ENCODE data around the gene TAC4.
"Not testable (repeated sequence)": the region's sequence is repeated elsewhere in the genome, so short reads cannot be mapped to it uniquely, and the experiment has no call there.

Gene TAC4

DNA sequence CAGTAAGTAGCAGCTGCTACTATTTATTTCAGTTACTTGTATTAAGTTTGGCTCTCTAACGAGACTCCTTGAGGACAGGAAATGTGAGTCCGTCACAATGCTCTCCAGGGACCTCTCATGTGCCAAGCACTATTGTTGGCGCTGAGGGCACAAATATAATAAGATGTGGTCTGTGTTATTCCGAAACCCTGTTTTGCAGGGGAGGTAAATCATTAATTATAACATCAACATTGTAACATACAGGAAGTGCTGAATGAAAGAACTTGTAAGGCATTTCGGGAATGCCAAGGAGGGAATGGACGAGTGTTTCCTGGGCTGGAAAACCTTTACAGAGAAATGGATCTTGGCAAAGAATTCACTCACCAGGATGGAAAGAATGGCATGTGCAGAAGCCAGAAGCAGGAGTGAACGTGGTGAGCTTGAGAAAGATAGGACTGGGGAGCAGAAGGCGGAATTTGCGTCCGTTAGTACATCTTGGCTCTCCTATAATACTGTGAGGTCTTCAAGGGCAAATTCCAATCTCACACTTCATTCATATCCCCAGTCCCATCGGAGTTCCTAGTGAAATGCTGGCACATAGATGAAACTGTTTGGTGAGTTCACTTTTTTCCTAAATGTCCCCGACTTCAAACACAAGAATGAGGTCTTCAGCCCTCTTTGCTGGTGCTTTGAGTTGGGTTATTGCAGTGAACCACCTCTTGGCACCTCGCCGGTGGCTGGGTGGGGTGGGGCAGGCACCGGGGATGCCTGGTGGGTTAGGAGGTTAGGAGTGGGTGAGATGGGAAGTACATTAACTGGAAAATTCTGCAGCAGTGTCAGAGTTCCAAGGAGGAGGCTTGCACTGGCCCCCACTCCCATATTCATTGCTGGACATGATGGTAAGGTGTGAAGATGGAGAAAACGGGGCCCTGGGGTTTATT lies 11.5 kb downstream of the TAC4 start:
- no peak overlapping the region for H3K9ac ChIP-seq (ENCODE audit: low read depth, low read length)

DNA sequence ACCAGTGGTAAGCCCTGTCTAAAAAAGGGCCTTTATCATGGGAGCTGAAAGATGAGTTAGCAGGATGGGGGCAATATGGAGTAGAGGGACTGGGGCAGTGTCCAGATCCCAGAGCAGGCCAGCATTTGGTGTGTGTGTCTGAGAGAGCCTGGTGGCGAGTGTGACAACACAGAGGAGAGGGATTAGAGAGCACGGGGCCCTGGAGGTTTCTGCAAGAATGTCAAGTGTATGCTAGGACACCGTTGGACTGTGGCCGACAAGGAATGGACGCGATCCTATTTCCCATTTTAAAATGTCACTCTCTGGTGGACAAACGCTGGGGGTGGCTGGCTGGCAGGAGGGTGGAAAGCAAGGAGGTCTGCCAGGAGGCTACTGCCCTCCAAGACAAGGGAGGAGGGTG lies 12.4 kb downstream of the TAC4 start:
- peaks cover 19% of the 10 kb centered on the region for H3K4me1 ChIP-seq (ENCODE audit: control insufficient read depth, insufficient read depth, low read length)
- H3K9me3 ChIP-seq (replicated peaks; ENCODE audit: low read length) = no peaks in the 10 kb centered on the region
- H3K36me3 ChIP-seq (ENCODE audit: insufficient read depth, low read length) = peaks cover 21% of the 10 kb centered on the region
- H3K4me2 ChIP-seq (ENCODE audit: low read length) = no peak overlapping the region
- H3K4me3 ChIP-seq (ENCODE audit: low read length) = no peak overlapping the region
- H3K9ac ChIP-seq (ENCODE audit: low read depth, low read length) = no peak overlapping the region
- H3K27me3 ChIP-seq (ENCODE audit: control insufficient read depth, insufficient read depth, low read length) = no peaks in the 10 kb centered on the region

More for the DNA sequence above, 11.5 kb downstream of the TAC4 start:
- H3K27me3 ChIP-seq (ENCODE audit: control insufficient read depth, insufficient read depth, low read length) = no peaks in the 10 kb centered on the region
- H3K4me1 ChIP-seq (ENCODE audit: control insufficient read depth, insufficient read depth, low read length) = peaks cover 14% of the 10 kb centered on the region
- no peak overlapping the region for H3K4me3 ChIP-seq (ENCODE audit: low read length)
- H3K36me3 ChIP-seq (ENCODE audit: insufficient read depth, low read length) = peaks cover 20% of the 10 kb centered on the region
- H3K9me3 ChIP-seq (replicated peaks; ENCODE audit: low read length) = no peaks in the 10 kb centered on the region
- H3K4me2 ChIP-seq (ENCODE audit: low read length) = no peak overlapping the region

DNA sequence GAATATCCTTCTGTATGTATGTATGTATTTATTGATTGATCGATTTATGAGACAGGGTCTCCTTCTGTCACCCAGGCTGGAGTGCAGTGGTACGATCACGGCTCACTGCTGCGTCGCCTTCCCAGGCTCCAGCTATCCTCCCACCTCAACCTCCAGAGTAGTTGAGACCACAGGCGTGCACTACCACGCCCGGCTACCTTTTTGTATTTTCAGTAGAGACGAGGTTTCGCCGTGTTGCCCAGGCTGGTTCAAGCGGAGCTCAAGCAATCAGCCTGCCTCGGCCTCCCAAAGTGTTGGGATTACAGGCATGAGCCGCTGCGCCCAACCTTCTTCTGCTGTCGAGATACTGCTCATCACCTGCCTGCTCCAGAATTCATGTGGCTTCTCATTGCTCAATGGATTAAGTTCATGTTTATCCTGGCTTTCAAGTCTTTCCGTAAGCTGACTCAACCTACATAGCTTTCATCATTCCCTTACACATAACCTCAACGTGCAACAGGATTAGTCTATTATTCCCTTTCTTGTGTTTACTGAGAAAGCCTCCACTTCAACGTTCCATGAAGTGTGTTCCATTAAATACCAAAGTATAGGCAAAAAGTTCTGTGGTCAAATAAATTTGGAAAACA lies 13.6 kb downstream of the TAC4 start:
- Histone ChIP-seq H3K4me3 (ENCODE audit: low read length) (no peak overlapping the region), H3K27me3 (ENCODE audit: control insufficient read depth, insufficient read depth, low read length) (no peaks in the 10 kb centered on the region), H3K36me3 (ENCODE audit: insufficient read depth, low read length) (peaks cover 30% of the 10 kb centered on the region), H3K4me1 (ENCODE audit: control insufficient read depth, insufficient read depth, low read length) (peaks cover 23% of the 10 kb centered on the region), H3K9me3 (replicated peaks; ENCODE audit: low read length) (no peaks in the 10 kb centered on the region), H3K9ac (ENCODE audit: low read depth, low read length) (no peak overlapping the region), H3K4me2 (ENCODE audit: low read length) (no peak overlapping the region)

DNA sequence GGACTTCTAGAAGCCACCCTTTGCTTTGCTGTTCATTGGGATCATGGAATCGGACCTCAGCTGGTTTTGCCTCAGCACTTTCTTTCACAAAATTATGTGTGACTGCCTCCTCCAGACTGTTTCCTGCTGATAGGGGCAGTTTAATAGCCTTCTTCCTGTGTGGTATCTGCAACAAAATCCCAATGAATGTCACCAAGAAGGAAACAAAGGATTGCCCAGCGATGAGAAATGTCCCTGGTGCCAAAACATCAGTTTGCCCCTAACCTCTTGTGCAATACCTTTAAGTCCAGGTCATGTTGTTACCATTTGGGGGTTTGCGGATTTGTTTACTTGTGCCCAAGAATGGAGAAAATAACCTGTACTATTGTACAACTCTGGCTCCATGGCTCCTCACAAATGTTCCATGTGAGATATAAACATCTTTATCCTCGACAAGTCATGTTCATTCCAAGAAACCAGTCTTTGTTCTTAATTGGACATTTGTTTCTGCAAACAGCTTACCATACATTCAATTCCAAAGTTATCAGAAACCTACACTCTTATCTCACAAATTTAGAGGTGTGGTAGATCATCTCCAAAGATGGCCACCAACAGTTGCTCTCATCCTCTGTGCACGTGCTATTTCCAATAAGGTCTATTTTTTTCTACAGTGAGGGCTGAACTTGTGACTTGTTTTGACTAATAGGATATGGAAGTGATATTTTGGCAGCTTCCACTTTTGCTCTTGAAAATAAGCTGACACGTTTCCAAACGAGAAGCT lies 14.8 kb downstream of the TAC4 start:
- H3K36me3 ChIP-seq (ENCODE audit: insufficient read depth, low read length) = peaks cover 34% of the 10 kb centered on the region
- no peaks in the 10 kb centered on the region for H3K27me3 ChIP-seq (ENCODE audit: control insufficient read depth, insufficient read depth, low read length)
- H3K9ac ChIP-seq (ENCODE audit: low read depth, low read length) = no peak overlapping the region
- H3K4me3 ChIP-seq (ENCODE audit: low read length) = no peak overlapping the region
- no peaks in the 10 kb centered on the region for H3K9me3 ChIP-seq (replicated peaks; ENCODE audit: low read length)
- H3K4me2 ChIP-seq (ENCODE audit: low read length) = no peak overlapping the region
- peaks cover 25% of the 10 kb centered on the region for H3K4me1 ChIP-seq (ENCODE audit: control insufficient read depth, insufficient read depth, low read length)

DNA sequence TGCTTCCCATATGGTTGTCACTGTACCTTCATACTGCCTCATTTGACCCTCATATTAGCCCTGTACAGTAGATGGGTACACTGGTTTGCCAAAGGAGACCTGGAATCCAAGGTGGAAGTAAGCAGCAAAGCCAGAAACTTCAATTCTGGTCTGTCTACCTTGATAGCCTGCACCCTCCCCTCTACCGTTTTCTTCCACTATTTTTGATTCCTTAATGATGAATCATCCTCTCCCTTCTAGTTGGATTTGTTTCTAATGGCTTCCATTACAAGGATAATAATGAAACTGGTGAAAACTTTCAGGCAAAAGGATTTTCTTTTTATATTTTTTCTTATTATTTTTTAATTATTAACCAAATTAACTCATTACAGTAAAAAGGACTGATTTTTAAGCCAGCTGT lies 17.3 kb downstream of the TAC4 start:
- peaks cover 16% of the 10 kb centered on the region for H3K4me1 ChIP-seq (ENCODE audit: control insufficient read depth, insufficient read depth, low read length)
- H3K9me3 ChIP-seq (replicated peaks; ENCODE audit: low read length) = no peaks in the 10 kb centered on the region
- peaks cover 57% of the 10 kb centered on the region for H3K36me3 ChIP-seq (ENCODE audit: insufficient read depth, low read length)
- no peak overlapping the region for H3K9ac ChIP-seq (ENCODE audit: low read depth, low read length)
- no peak overlapping the region for H3K4me2 ChIP-seq (ENCODE audit: low read length)
- H3K27me3 ChIP-seq (ENCODE audit: control insufficient read depth, insufficient read depth, low read length) = no peaks in the 10 kb centered on the region
- no peak overlapping the region for H3K4me3 ChIP-seq (ENCODE audit: low read length)

DNA sequence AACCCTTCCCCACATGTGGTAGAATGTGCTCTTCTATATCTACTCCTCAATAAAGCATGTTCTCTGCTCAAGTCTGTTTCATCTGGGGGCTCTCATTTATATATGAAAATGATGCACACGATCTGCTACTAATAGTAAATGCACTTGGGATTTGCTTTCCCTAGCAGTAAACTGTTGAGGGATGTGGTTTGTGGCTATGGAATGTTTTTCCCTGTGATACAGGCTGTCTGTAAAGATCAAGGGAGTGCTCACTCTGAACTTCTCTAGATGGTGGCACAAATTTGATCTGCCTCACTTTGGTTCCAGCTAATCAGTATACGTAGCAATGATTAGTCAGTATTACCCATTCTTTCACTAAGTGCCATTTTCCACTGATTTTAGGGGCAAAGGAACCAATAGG lies 18.8 kb downstream of the TAC4 start:
- no peak overlapping the region for H3K4me2 ChIP-seq (ENCODE audit: low read length)
- H3K4me1 ChIP-seq (ENCODE audit: control insufficient read depth, insufficient read depth, low read length) = peaks cover 12% of the 10 kb centered on the region
- H3K9me3 ChIP-seq (replicated peaks; ENCODE audit: low read length) = no peaks in the 10 kb centered on the region
- peaks cover 55% of the 10 kb centered on the region for H3K36me3 ChIP-seq (ENCODE audit: insufficient read depth, low read length)
- H3K4me3 ChIP-seq (ENCODE audit: low read length) = no peak overlapping the region
- H3K27me3 ChIP-seq (ENCODE audit: control insufficient read depth, insufficient read depth, low read length) = no peaks in the 10 kb centered on the region
- H3K9ac ChIP-seq (ENCODE audit: low read depth, low read length) = no peak overlapping the region

DNA sequence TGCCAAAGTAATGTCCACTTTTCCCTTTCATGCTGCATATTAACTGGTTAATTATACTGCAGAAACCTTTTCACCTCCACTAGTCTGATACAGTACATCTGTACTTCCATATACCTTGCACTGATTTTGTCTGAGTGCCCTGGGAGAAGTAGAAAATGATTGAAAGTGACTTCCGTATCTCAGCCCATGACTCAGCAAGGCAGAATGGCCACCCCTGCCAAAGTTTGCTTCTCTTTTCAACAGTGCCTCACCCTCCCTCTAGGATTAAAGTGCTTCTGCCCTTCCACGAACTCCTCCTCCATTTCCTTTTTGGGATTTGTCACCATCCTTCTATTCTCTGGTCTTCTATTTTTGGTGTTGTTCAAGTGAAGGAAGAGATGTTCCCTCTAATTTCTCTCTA lies 19.5 kb downstream of the TAC4 start:
- not testable (repeated sequence) for H3K4me3 ChIP-seq (ENCODE audit: low read length); H3K9ac ChIP-seq (ENCODE audit: low read depth, low read length); H3K27me3 ChIP-seq (ENCODE audit: control insufficient read depth, insufficient read depth, low read length); H3K4me2 ChIP-seq (ENCODE audit: low read length); H3K9me3 ChIP-seq (replicated peaks; ENCODE audit: low read length)
- H3K4me1 ChIP-seq (ENCODE audit: control insufficient read depth, insufficient read depth, low read length) = peaks cover 17% of the 10 kb centered on the region
- H3K36me3 ChIP-seq (ENCODE audit: insufficient read depth, low read length) = peaks cover 55% of the 10 kb centered on the region

DNA sequence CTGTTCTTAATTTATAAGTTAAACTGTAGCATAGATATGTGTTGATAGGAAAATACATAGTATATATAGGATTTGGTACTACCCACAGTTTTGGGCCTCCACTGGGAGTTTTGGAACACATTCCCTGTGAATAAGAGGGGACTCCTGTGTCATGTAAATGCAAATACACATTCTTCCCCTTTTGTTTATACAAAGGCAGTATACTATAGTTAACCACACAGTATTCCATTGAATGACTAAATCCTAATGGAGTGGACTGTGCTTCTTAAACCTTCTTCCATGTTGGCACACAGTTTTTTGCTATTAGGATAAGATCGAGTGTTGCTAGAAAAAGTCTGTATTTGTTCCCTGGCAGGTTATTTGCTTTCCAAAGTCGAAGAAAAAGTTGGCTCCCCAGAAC lies 22.2 kb downstream of the TAC4 start:
- peaks cover 23% of the 10 kb centered on the region for H3K4me1 ChIP-seq (ENCODE audit: control insufficient read depth, insufficient read depth, low read length)
- H3K4me3 ChIP-seq (ENCODE audit: low read length) = no peak overlapping the region
- no peaks in the 10 kb centered on the region for H3K9me3 ChIP-seq (replicated peaks; ENCODE audit: low read length)
- peaks cover 68% of the 10 kb centered on the region for H3K36me3 ChIP-seq (ENCODE audit: insufficient read depth, low read length)
- H3K27me3 ChIP-seq (ENCODE audit: control insufficient read depth, insufficient read depth, low read length) = no peaks in the 10 kb centered on the region
- H3K4me2 ChIP-seq (ENCODE audit: low read length) = no peak overlapping the region
- H3K9ac ChIP-seq (ENCODE audit: low read depth, low read length) = no peak overlapping the region

DNA sequence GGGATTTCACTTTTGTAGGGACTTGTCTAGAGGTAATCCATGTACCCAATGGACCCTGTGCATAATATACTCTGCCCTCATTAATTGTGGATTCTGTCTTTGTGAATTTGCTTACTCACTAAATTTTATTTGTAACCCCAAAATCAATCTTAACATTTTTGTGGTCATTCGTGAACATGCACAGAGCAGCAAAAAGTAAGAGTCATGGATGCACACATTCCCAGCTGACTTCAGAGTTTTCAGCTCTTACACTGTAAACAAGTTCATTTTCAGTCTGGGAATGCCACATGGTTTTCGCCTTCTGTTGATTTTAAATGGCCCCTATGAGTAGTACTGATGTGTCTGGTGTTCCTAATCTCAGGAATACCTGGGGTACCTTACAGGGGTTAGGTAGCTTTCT lies 24.3 kb downstream of the TAC4 start:
- Histone ChIP-seq H3K27me3 (ENCODE audit: control insufficient read depth, insufficient read depth, low read length) (no peaks in the 10 kb centered on the region), H3K36me3 (ENCODE audit: insufficient read depth, low read length) (peaks cover 66% of the 10 kb centered on the region), H3K9me3 (replicated peaks; ENCODE audit: low read length) (no peaks in the 10 kb centered on the region), H3K4me2 (ENCODE audit: low read length) (no peak overlapping the region), H3K4me1 (ENCODE audit: control insufficient read depth, insufficient read depth, low read length) (peaks cover 17% of the 10 kb centered on the region), H3K9ac (ENCODE audit: low read depth, low read length) (no peak overlapping the region), H3K4me3 (ENCODE audit: low read length) (no peak overlapping the region)

DNA sequence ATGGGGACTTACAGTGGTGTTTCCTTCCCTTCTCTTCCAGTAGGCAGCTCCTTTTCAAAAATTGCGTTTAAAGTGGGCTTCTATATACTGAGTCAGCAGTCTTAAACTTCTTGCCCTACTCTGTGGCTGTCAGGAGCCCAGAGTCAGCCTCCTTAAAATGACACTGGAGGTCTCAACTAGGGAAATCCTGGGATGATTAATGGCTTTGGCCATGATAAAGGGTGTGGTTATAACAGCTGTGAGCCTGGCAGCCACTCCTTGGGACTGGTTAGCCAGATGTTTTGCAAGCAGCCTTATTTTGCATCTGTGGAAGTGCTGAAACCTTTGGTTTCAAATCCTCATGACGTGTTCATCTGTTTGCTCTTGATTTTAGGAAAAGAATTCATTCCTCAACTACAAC lies 25.0 kb downstream of the TAC4 start:
- Histone ChIP-seq H3K4me2 (ENCODE audit: low read length) (no peak overlapping the region), H3K36me3 (ENCODE audit: insufficient read depth, low read length) (peaks cover 69% of the 10 kb centered on the region), H3K4me1 (ENCODE audit: control insufficient read depth, insufficient read depth, low read length) (peaks cover 13% of the 10 kb centered on the region), H3K4me3 (ENCODE audit: low read length) (no peak overlapping the region), H3K27me3 (ENCODE audit: control insufficient read depth, insufficient read depth, low read length) (no peaks in the 10 kb centered on the region), H3K9me3 (replicated peaks; ENCODE audit: low read length) (no peaks in the 10 kb centered on the region), H3K9ac (ENCODE audit: low read depth, low read length) (no peak overlapping the region)

DNA sequence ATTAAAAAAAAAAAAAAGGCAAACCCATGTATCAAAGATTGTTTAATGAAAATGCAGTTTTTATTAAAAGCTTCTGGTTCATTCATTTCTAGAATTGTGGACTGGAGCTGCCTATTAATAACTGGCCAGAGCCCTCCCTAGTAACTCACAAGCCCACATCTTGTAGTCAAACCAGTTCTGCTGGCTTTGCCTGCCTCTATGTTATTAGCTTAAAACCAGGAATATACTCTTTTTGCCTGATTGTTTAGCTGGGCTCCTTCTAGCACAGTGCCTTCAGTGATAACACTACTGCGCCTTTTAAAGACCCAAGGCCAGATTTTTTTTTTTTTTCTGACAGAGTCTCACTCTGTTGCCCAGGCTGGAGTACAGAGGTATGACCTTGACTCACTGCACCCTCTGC lies 26.0 kb downstream of the TAC4 start:
- Histone ChIP-seq H3K9me3 (replicated peaks; ENCODE audit: low read length) (no peaks in the 10 kb centered on the region), H3K4me2 (ENCODE audit: low read length) (no peak overlapping the region), H3K36me3 (ENCODE audit: insufficient read depth, low read length) (peaks cover 68% of the 10 kb centered on the region), H3K9ac (ENCODE audit: low read depth, low read length) (no peak overlapping the region), H3K4me1 (ENCODE audit: control insufficient read depth, insufficient read depth, low read length) (peaks cover 13% of the 10 kb centered on the region), H3K4me3 (ENCODE audit: low read length) (no peak overlapping the region), H3K27me3 (ENCODE audit: control insufficient read depth, insufficient read depth, low read length) (no peaks in the 10 kb centered on the region)

All from skeletal muscle satellite cell (primary cell).